PC-9 (cell line): Measurements from ENCODE around the gene BHLHE40. TPM values are rescaled to one million over a fixed set of nuclear protein-coding genes. Genes with fewer than 3 reads are reported as not detected.

ENCODE experiments used
- BruUV-seq: library from RNA; stranded (reverse); fragments of 400-500 nt; replicated peaks from 2 replicates; lab custom pipeline; 2021; lab: Mats Ljungman, UMichigan
- CTCF ChIA-PET: fragments of 300-600 bp; sonication (Branson Sonifier 250); formaldehyde crosslinking; loops from one replicate; lab custom pipeline; 2022; ENCODE audit warnings: antibody characterized with exemption; lab: Charles Lee
- POLR2A ChIA-PET: fragments of 300-600 bp; sonication (Branson Sonifier 250); formaldehyde crosslinking; loops from one replicate; lab custom pipeline; 2022; ENCODE audit warnings: antibody characterized with exemption; ENCODE audit not compliant: unreplicated experiment; lab: Charles Lee
- DNase-seq, 2 experiments: peaks; one replicate each; pipeline versions ENCODE4 v3.0.0 to v3.0.0-alpha.2; 2015 to 2022; ENCODE audit warnings: mixed read lengths in 1 of 2
- H2AFZ ChIP-seq: fragments of 200-600 bp; sonication (generic); 2 replicates; pipeline ENCODE4 v1.8.1; 2017; ENCODE audit warnings: antibody characterized with exemption
- H3F3A ChIP-seq: fragments of 200-600 bp; sonication (generic); 2 replicates; pipeline ENCODE4 v1.8.1; 2017; ENCODE audit warnings: antibody characterized with exemption, mild to moderate bottlenecking, low read depth; ENCODE audit not compliant: insufficient read depth
- H3K27ac ChIP-seq: fragments of 200-600 bp; sonication (generic); 2 replicates; pipeline ENCODE4 v1.6.1; 2016; ENCODE audit warnings: mixed run types
- H3K27me3 ChIP-seq: fragments of 200-600 bp; sonication (generic); 2 replicates; pipeline ENCODE4 v1.6.1; 2016; ENCODE audit warnings: low read depth, mixed run types; ENCODE audit not compliant: insufficient read depth
- H3K36me3 ChIP-seq: fragments of 200-600 bp; sonication (generic); 2 replicates; pipeline ENCODE4 v1.6.1; 2016; ENCODE audit warnings: low read depth, mixed run types
- H3K4me1 ChIP-seq: fragments of 200-600 bp; sonication (generic); replicated peaks from 2 replicates; pipeline ENCODE4 v1.6.1; 2016; ENCODE audit warnings: mixed run types; ENCODE audit not compliant: insufficient read depth
- H3K4me2 ChIP-seq: fragments of 200-600 bp; sonication (generic); 2 replicates; pipeline ENCODE4 v1.6.1; 2017; ENCODE audit warnings: mixed run types
- H3K4me3 ChIP-seq: fragments of 200-600 bp; sonication (generic); 2 replicates; pipeline ENCODE4 v1.6.1; 2016; ENCODE audit warnings: mixed run types
- H3K79me2 ChIP-seq: fragments of 200-600 bp; sonication (generic); 2 replicates; pipeline ENCODE4 v1.6.1; 2017; ENCODE audit warnings: low read depth, mixed run types
- H3K9me2 ChIP-seq: fragments of 200-600 bp; sonication (generic); 2 replicates; pipeline ENCODE4 v1.8.1; 2017; ENCODE audit warnings: mild to moderate bottlenecking; ENCODE audit not compliant: insufficient read depth
- H3K9me3 ChIP-seq: fragments of 200-600 bp; sonication (generic); 2 replicates; pipeline ENCODE4 v1.8.1; 2016; ENCODE audit warnings: low read depth; ENCODE audit not compliant: insufficient read depth
- H4K20me1 ChIP-seq: fragments of 200-600 bp; sonication (generic); 2 replicates; pipeline ENCODE4 v1.8.1; 2017; ENCODE audit not compliant: insufficient read depth
- CTCF ChIP-seq: fragments of 200-600 bp; sonication (generic); conservative IDR thresholded peaks from 2 replicates; pipeline ENCODE4 v1.6.1; 2017; ENCODE audit warnings: mixed run types, antibody characterized with exemption, mild to moderate bottlenecking, moderate library complexity
- EZH2 ChIP-seq: fragments of 200-600 bp; sonication (generic); IDR thresholded peaks from 2 replicates; pipeline ENCODE4 v1.8.0; 2017; ENCODE audit warnings: antibody characterized with exemption, low read depth
- intact Hi-C: fragments of 100-400 bp; cut with micrococcal nuclease; formaldehyde crosslinking; loops from one replicate; pipeline ENCODE4 v1.10.0; 2022; ENCODE audit not compliant: unreplicated experiment
- total RNA-seq: library from RNA; stranded (reverse); gene quantifications from 2 replicates; pipeline ENCODE4 v1.2.3, GENCODE V29; 2021

BHLHE40 gene
- total RNA-seq, 1 experiment from 2014 or later = 45.5 TPM

GRCh38 chr3:4956099-4956498, 23.1 kb upstream of the BHLHE40 start:
- TF ChIP-seq CTCF (no peak), EZH2 (no peak)
- no peaks in the 10 kb centered on the region for H3K27me3 ChIP-seq
- H3K4me2 ChIP-seq = no peak overlapping the region
- no peak overlapping the region for H2AFZ ChIP-seq
- H3K36me3 ChIP-seq = no peaks in the 10 kb centered on the region
- no peaks in the 10 kb centered on the region for H3K9me2 ChIP-seq
- ChIA-PET POLR2A (no interaction called here), CTCF (no interaction called here)
- no peaks in the 10 kb centered on the region for H3K4me1 ChIP-seq
- no peaks in the 10 kb centered on the region for H3K9me3 ChIP-seq
- intact Hi-C loops = no loop called here
- no peak for DNase-seq
- H3K79me2 ChIP-seq = no peaks in the 10 kb centered on the region
- BruUV-seq = no TSS peak
- no peaks in the 10 kb centered on the region for H3F3A ChIP-seq
- H3K4me3 ChIP-seq = no peak overlapping the region
- H4K20me1 ChIP-seq = no peaks in the 10 kb centered on the region
- H3K27ac ChIP-seq = no peak overlapping the region

- no peaks in the 10 kb centered on the region for H3F3A ChIP-seq
- no TSS peak for BruUV-seq
- H4K20me1 ChIP-seq = no peaks in the 10 kb centered on the region
- no peaks in the 10 kb centered on the region for H3K9me3 ChIP-seq
- no peak overlapping the region for H3K4me2 ChIP-seq
- no peak overlapping the region for H2AFZ ChIP-seq
- H3K36me3 ChIP-seq = no peaks in the 10 kb centered on the region
- no peaks in the 10 kb centered on the region for H3K9me2 ChIP-seq
- intact Hi-C loops = no loop called here
- H3K27me3 ChIP-seq = no peaks in the 10 kb centered on the region
- CTCF ChIA-PET = no interaction called here
- DNase-seq = no peak
- no peak overlapping the region for H3K4me3 ChIP-seq
- no peak for TF ChIP-seq CTCF
- TF ChIP-seq EZH2 = no peak
- POLR2A ChIA-PET = no interaction called here
- no peaks in the 10 kb centered on the region for H3K4me1 ChIP-seq
- H3K79me2 ChIP-seq = no peaks in the 10 kb centered on the region
- H3K27ac ChIP-seq = no peak overlapping the region
Measured at GRCh38 chr3:4956738-4957137, 22.5 kb upstream of the BHLHE40 start.

GRCh38 chr3:4957978-4958377, 21.3 kb upstream of the BHLHE40 start:
- Histone ChIP-seq H3K27ac (no peak overlapping the region), H3K4me1 (no peaks in the 10 kb centered on the region), H4K20me1 (no peaks in the 10 kb centered on the region), H3K9me2 (no peaks in the 10 kb centered on the region), H3F3A (no peaks in the 10 kb centered on the region), H3K36me3 (no peaks in the 10 kb centered on the region), H3K27me3 (no peaks in the 10 kb centered on the region), H3K9me3 (no peaks in the 10 kb centered on the region), H2AFZ (no peak overlapping the region), H3K4me3 (no peak overlapping the region), H3K4me2 (no peak overlapping the region), H3K79me2 (no peaks in the 10 kb centered on the region)
- DNase-seq = no peak
- CTCF ChIA-PET = no interaction called here
- no TSS peak for BruUV-seq
- POLR2A ChIA-PET = no interaction called here
- intact Hi-C loops = no loop called here
- TF ChIP-seq EZH2 (no peak), CTCF (no peak)
